GM21360 (cell line): Measurements from ENCODE around the gene SOX9.
"Not testable (repeated sequence)": the region's sequence is repeated elsewhere in the genome, so short reads cannot be mapped to it uniquely, and the experiment has no call there.

Experiments used
- ATAC-seq: cut with Tn5 transposase; IDR thresholded peaks from one replicate; pipeline ENCODE4 v1.9.1; 2021; ENCODE audit warnings: mild to moderate bottlenecking, moderate library complexity; ENCODE audit not compliant: unreplicated experiment

The SOX9 gene

DNA sequence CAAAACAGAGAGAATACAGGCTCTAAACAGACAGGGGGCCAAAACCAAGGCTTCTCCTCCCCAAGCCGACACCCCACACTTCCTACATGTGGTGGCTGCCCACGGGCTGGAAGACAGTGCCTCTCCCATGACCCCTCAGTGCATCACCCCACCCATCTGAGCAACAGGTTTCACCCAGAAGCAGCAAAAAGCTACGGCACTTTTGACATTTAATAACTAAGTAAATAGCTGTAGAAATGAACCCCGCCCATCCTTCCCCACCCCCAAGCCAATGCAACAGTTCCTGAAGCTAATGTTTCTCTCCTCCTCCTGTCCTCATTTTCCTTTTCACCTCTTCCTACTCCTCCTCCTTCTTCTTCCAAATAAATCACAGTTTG lies 9.9 kb upstream of the SOX9 start:
- ATAC-seq: no peak

DNA sequence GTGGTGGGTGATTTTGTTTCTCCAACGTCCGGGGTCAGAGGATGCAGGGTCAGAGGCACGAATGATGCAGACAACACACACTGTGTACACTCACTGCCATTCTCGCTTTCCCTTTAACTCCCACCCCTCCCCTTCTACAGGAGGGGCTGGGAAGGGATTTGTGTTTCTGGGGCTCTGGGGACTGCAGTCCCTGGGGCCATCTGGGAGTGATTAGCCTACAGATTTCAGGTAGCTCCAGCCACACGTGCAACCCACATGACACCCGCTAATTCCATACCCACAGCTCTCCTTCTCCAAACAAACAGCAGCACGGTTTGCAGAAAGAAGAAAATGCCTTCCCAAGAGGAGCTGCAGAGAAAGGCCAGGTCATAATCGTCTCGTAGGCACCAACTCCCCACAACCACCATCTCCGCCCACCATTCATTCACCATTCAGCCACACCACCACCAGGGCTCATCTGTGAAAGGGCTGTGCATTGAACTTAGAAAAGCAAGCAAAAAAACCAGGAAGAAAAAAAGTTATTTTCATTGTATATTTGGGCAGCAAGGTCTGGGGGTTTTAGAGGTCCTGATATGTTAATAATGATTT lies 9.4 kb upstream of the SOX9 start:
- ATAC-seq: no peak

- not testable (repeated sequence) for ATAC-seq
These were observed 8.9 kb upstream of the SOX9 start for GRCh38 chr17:72111926-72112325.

GRCh38 chr17:72113751-72114150 lies 7.1 kb upstream of the SOX9 start:
- ATAC-seq: no peak

GRCh38 chr17:72115781-72116525 lies 4.9 kb upstream of the SOX9 start:
- ATAC-seq: no peak

- no peak for ATAC-seq
These were observed 3.9 kb upstream of the SOX9 start for GRCh38 chr17:72116661-72117521.

GRCh38 chr17:72117535-72118334 lies 3.1 kb upstream of the SOX9 start:
- no peak for ATAC-seq

GRCh38 chr17:72118335-72119076 lies 2.3 kb upstream of the SOX9 start:
- ATAC-seq: no peak

- ATAC-seq: no peak
These were observed 1.5 kb upstream of the SOX9 start for GRCh38 chr17:72119077-72119872.

DNA sequence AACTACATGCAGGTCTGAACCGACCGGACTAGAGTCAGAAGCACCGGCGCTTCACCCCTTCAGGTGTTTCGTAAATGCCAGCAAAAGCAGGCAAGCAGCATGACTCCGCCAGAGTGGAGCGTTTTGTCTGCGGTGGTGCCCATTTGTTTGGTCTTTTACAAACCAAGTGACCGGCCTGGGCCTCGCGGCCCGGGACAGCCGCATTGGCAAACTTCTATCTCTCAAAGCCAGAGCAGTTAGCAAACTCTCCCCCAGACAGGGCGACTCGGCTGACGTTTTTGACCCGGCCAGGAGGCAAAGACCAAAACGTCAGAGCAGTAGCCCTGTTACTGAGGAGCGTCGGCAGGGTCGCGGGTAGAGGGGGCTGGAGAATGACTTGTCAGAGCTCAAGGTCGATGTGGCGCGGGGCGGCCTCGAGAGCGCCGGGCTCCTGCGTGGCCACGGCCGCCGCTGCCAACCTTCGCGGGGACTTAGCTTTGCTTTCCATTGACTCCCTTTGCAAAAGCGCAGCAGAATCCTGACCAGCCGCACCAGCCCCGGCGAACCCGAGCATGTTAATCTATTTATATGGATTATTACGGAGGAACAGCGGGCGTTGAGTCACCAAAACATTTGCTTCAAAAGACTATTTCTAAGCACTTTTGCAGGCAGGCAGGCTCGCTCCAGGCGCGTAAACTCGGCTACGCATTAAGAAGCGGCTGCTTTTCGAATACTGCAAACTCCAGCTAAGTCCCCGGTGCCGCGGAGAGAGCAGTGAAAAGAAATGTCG lies 763 bp upstream of the SOX9 start:
- no peak for ATAC-seq

DNA sequence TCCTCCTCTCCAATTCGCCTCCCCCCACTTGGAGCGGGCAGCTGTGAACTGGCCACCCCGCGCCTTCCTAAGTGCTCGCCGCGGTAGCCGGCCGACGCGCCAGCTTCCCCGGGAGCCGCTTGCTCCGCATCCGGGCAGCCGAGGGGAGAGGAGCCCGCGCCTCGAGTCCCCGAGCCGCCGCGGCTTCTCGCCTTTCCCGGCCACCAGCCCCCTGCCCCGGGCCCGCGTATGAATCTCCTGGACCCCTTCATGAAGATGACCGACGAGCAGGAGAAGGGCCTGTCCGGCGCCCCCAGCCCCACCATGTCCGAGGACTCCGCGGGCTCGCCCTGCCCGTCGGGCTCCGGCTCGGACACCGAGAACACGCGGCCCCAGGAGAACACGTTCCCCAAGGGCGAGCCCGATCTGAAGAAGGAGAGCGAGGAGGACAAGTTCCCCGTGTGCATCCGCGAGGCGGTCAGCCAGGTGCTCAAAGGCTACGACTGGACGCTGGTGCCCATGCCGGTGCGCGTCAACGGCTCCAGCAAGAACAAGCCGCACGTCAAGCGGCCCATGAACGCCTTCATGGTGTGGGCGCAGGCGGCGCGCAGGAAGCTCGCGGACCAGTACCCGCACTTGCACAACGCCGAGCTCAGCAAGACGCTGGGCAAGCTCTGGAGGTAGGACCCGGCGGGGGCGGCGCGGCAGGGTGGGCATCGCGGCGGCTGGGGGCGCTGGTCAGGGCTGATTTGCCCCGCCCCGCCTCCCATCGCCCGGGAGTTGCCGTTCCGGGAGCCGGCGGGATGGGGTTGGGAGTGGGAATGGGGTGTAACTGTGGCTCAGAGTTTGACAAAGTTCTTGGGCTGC lies 567 bp downstream of the SOX9 start:
- peak; percentile 22 for ATAC-seq

DNA sequence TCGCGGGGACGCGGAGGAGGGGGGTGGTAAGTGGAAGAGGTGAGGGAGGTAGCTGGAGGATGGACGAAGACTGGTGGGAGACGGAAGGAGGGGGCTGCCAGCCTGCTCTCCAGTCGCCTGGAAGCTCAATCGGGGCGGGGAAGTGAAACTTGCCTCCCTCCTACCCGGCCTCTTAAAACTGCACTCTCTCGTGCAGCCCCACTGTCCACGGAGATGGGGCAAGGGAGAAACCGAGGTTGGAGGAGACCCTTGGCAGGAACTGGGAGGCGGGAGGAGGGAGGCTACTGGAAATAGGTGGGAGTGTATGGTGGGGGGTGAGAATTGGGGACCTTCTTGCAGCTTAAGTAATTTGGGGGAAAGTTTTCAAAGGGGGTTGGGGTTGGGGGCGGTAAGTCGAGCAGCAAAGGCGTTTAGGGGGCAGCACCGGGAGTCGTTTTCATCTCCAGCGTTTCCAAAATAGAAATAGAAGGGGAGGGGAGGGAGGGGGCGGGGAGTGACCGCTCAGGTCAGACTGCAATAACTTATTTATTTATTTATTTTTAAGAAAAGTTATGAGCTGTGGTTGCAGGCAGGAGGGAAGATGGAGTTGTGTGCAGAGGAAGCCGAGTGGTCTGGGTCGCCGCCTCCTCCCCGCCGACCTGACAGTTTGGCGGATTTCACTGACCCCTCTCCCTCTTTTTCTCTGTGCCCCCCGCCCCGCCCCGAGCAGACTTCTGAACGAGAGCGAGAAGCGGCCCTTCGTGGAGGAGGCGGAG lies 1.4 kb downstream of the SOX9 start:
- no peak for ATAC-seq

GRCh38 chr17:72122765-72123529 lies 2.1 kb downstream of the SOX9 start:
- no peak for ATAC-seq

GRCh38 chr17:72123530-72124437 lies 3.0 kb downstream of the SOX9 start:
- no peak for ATAC-seq

GRCh38 chr17:72124438-72124775 lies 3.6 kb downstream of the SOX9 start:
- ATAC-seq: no peak
